HepG2 (cell line): ENCODE results near the gene KIAA0319L. TPM values are rescaled to one million over a fixed set of nuclear protein-coding genes. Genes with fewer than 3 reads are reported as not detected.

ENCODE experiments used
- ATAC-seq: fragments of 200-7000 bp; cut with Tn5 transposase; 3 replicates; pipeline ENCODE4 v1.9.1; 2020; ENCODE audit warnings: mild to moderate bottlenecking, moderate library complexity
- BruUV-seq: library from RNA; stranded (reverse); fragments of 400-500 nt; replicated peaks from 2 replicates; lab custom pipeline; 2021; lab: Mats Ljungman, UMichigan
- CTCF ChIA-PET: fragments of 300-600 bp; formaldehyde crosslinking; extraction: SDS; loops from one replicate; lab custom pipeline; 2021; ENCODE audit warnings: low total read pairs, inconsistent platforms, low intra/inter-chr PET ratio; lab: Yijun Ruan, JAX
- POLR2A ChIA-PET: fragments of 350-600 bp; sonication (Branson Sonifier 250); formaldehyde crosslinking; loops from one replicate; lab custom pipeline; 2020; ENCODE audit warnings: antibody characterized with exemption, inconsistent platforms; lab: Yijun Ruan, JAX
- DNase-seq: peaks from one replicate; pipeline ENCODE4 v3.0.0-alpha.2; 2015; ENCODE audit warnings: low spot score
- FAIRE-seq: peaks from 3 replicates; lab custom pipeline; 2011; peaks lifted over from hg19 to GRCh38; lab: Jason Lieb, UNC
- H2AFZ ChIP-seq: one replicate; pipeline ENCODE4 v1.6.1; 2011; ENCODE audit warnings: low read length, inconsistent platforms
- H3K27ac ChIP-seq: fragments of 300-600 bp; 3 replicates; pipeline ENCODE4 v1.8.0; 2011; ENCODE audit warnings: mixed run types, mild to moderate bottlenecking, mixed read lengths, low read length, inconsistent platforms; ENCODE audit not compliant: insufficient read depth; ENCODE audit errors: extremely low read length
- H3K27me3 ChIP-seq, 2 experiments: fragments of 200-600 bp in 1 of 2; 2 replicates in 1 of 2; 3 replicates in 1 of 2; pipeline versions ENCODE4 v1.6.0 to v1.8.0; 2011; ENCODE audit warnings: low read length in 2 of 2, mild to moderate bottlenecking in 2 of 2, moderate library complexity in 2 of 2, inconsistent platforms in 1 of 2; ENCODE audit not compliant: insufficient read depth in 2 of 2, control insufficient read depth in 1 of 2
- H3K36me3 ChIP-seq, 2 experiments: fragments of 200-600 bp in 1 of 2; replicated peaks in 1 of 2; 2 replicates in 1 of 2; 3 replicates in 1 of 2; pipeline versions ENCODE4 v1.5.1 to v1.8.0; 2011; ENCODE audit warnings: low read length in 2 of 2, inconsistent platforms in 1 of 2; ENCODE audit not compliant: insufficient read depth in 2 of 2, control insufficient read depth in 1 of 2
- H3K4me1 ChIP-seq: 2 replicates; pipeline ENCODE4 v1.5.1; 2012; ENCODE audit warnings: low read length, inconsistent platforms; ENCODE audit not compliant: insufficient read depth
- H3K4me2 ChIP-seq: 2 replicates; pipeline ENCODE4 v1.6.0; 2011; ENCODE audit warnings: low read depth, low read length, inconsistent platforms
- H3K4me3 ChIP-seq, 3 experiments: fragments of 200-600 bp in 1 of 3; sonication (generic), shearing (Covaris generic) in 1 of 3; replicated peaks in 1 of 3; 2 replicates each; pipeline ENCODE4 v1.5.1; 2011 to 2016; ENCODE audit warnings: low read length in 3 of 3, inconsistent platforms in 2 of 3, low read depth in 2 of 3, mild to moderate bottlenecking in 2 of 3, control low read depth in 1 of 3, mixed read lengths in 1 of 3; ENCODE audit not compliant: insufficient read depth in 1 of 3
- H3K79me2 ChIP-seq: one replicate; pipeline ENCODE4 v1.6.1; 2011; ENCODE audit warnings: low read length, inconsistent platforms; ENCODE audit not compliant: insufficient read depth
- H3K9ac ChIP-seq: 2 replicates; pipeline ENCODE4 v1.6.0; 2011; ENCODE audit warnings: mild to moderate bottlenecking, low read depth, low read length, inconsistent platforms; ENCODE audit not compliant: insufficient read depth
- H3K9me3 ChIP-seq: 2 replicates; pipeline ENCODE4 v1.5.1; 2012; ENCODE audit warnings: mild to moderate bottlenecking, low read length
- H4K20me1 ChIP-seq: 2 replicates; pipeline ENCODE4 v1.6.0; 2011; ENCODE audit warnings: inconsistent platforms, mild to moderate bottlenecking, low read length, moderate library complexity; ENCODE audit not compliant: insufficient read depth
- ARNT ChIP-seq: fragments of 450-650 bp; IDR thresholded peaks from 2 replicates; pipeline ENCODE4 v1.6.1; 2017
- CREB1 ChIP-seq, 2 experiments: fragments of 450-650 bp in 1 of 2; IDR thresholded peaks; 2 replicates each; pipeline ENCODE4 v1.6.1; 2016 to 2017; ENCODE audit warnings: control low read depth in 1 of 2, mild to moderate bottlenecking in 1 of 2, missing compliant biosample characterization in 1 of 2, missing genetic modification characterization in 1 of 2
- HNRNPL ChIP-seq: fragments of 200-400 bp; formaldehyde crosslinking; IDR thresholded peaks from 2 replicates; pipeline ENCODE4 v1.6.1; 2017; ENCODE audit warnings: mild to moderate bottlenecking, low read depth, low read length
- IKZF4 ChIP-seq: sonication (generic); formaldehyde crosslinking; IDR thresholded peaks from 2 replicates; pipeline ENCODE4 v1.5.1; 2020; ENCODE audit warnings: borderline replicate concordance, mild to moderate bottlenecking, low read depth, missing genetic modification reagents; ENCODE audit errors: not compliant biosample characterization
- KDM1A ChIP-seq: IDR thresholded peaks from 2 replicates; pipeline ENCODE4 v1.6.1; 2016; ENCODE audit warnings: missing compliant biosample characterization
- KLF9 ChIP-seq: IDR thresholded peaks from 2 replicates; pipeline ENCODE4 v1.6.1; 2016; ENCODE audit warnings: low read depth
- RFXAP ChIP-seq: sonication (generic); formaldehyde crosslinking; IDR thresholded peaks from 2 replicates; pipeline ENCODE4 v1.4.0; 2020; ENCODE audit warnings: missing genetic modification reagents, borderline replicate concordance
- SNAPC4 ChIP-seq: sonication (generic); formaldehyde crosslinking; IDR thresholded peaks from 2 replicates; pipeline ENCODE4 v1.4.0; 2020; ENCODE audit warnings: mild to moderate bottlenecking, missing genetic modification reagents
- TARDBP ChIP-seq: sonication (generic); formaldehyde crosslinking; IDR thresholded peaks from 2 replicates; pipeline ENCODE4 v1.8.0; 2022; ENCODE audit warnings: mild to moderate bottlenecking, missing genetic modification reagents
- THAP8 ChIP-seq: sonication (generic); formaldehyde crosslinking; IDR thresholded peaks from 2 replicates; pipeline ENCODE4 v1.5.1; 2020; ENCODE audit warnings: missing genetic modification reagents, mild to moderate bottlenecking, borderline replicate concordance
- ZNF713 ChIP-seq: sonication (generic); formaldehyde crosslinking; IDR thresholded peaks from 2 replicates; pipeline ENCODE4 v1.4.0; 2020; ENCODE audit warnings: mild to moderate bottlenecking, missing genetic modification reagents
- WGBS: methylation state at CpG from one replicate; pipeline ENCODE4 v1.1.6; 2017; ENCODE audit warnings: low lambda C conversion rate; 5-methylcytosine and 5-hydroxymethylcytosine counted together
- in situ Hi-C: cut with HindIII; loops from 2 replicates; pipeline ENCODE4 v1.10.0; 2017; ENCODE audit warnings: low pct_unique_long_range_greater_than_20kb; ENCODE audit not compliant: extremely low pct_ligation_motif_present
- intact Hi-C: fragments of 100-400 bp; cut with micrococcal nuclease; formaldehyde crosslinking; loops from one replicate; pipeline ENCODE4 v1.10.0; 2022; ENCODE audit not compliant: unreplicated experiment
- polyA plus RNA-seq, 8 experiments: library from polyadenylated mRNA; depleted of rRNA in 3 of 8; stranded (reverse) in 7 of 8; unstranded in 1 of 8; fragments of >200 nt; fragmentation: Illumina TruSeq in 4 of 8; extraction: Trizol in 4 of 8; gene quantifications; 2 replicates each; pipeline versions ENCODE4 v1.2.1 to v1.2.3, GENCODE V29; 2011 to 2016; ENCODE audit warnings: low read depth in 4 of 8, missing spikeins in 1 of 8, mixed read lengths in 1 of 8; ENCODE audit not compliant: insufficient read depth in 1 of 8
- total RNA-seq, 5 experiments: library from RNA; depleted of rRNA; stranded (reverse); fragments of >200 nt; fragmentation: Illumina TruSeq; extraction: Trizol; gene quantifications; 2 replicates each; pipeline ENCODE4 v1.2.3, GENCODE V29; 2016; ENCODE audit warnings: low read depth in 1 of 5
- TF ChIP-seq, protein P1 (sequence below): sonication (generic); formaldehyde crosslinking; IDR thresholded peaks from 2 replicates; pipeline ENCODE4 v1.8.1; 2023; ENCODE audit warnings: mild to moderate bottlenecking, inconsistent platforms, moderate library complexity, missing genetic modification reagents, borderline replicate concordance

KIAA0319L gene
- total and polyA plus RNA-seq, 2 of the 13 experiments (the other 11 are each of a cell fraction or from before 2014, with no cell fraction given), result 33.4 to 82.6 TPM

GRCh38 chr1:35502242-35502641 lies 55.0 kb downstream of the KIAA0319L start:
- CTCF ChIA-PET, result no interaction called here
- H4K20me1 ChIP-seq, result no peaks in the 10 kb centered on the region
- intact Hi-C loops (no loop called here), in situ Hi-C loops (no loop called here)
- H2AFZ ChIP-seq, result no peak overlapping the region
- H3K9ac ChIP-seq, result no peak overlapping the region
- H3K36me3 ChIP-seq, result peaks cover 11 to 27% of the 10 kb centered on the region in 2 experiments; a peak in 4 of 5 replicates
- ATAC-seq (no peak), FAIRE-seq (no peak), DNase-seq (no peak)
- POLR2A ChIA-PET, result no interaction called here
- TF ChIP-seq, protein P1, sequence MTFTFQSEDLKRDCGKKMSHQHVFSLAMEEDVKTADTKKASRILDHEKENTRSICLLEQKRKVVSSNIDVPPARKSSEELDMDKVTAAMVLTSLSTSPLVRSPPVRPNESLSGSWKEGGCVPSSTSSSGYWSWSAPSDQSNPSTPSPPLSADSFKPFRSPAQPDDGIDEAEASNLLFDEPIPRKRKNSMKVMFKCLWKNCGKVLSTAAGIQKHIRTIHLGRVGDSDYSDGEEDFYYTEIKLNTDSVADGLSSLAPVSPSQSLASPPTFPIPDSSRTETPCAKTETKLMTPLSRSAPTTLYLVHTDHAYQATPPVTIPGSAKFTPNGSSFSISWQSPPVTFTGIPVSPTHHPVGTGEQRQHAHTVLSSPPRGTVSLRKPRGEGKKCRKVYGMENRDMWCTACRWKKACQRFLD (CRISPR knock-in tag), result no peak
- peak; percentile 85 for TF ChIP-seq CREB1 (IDR thresholded peaks at IDR 0.05)
- no peak for TF ChIP-seq CREB1 (CRISPR knock-in tag; IDR thresholded peaks at IDR 0.05)
- no peak overlapping the region for H3K4me3 ChIP-seq
- BruUV-seq, result no TSS peak
- no peaks in the 10 kb centered on the region for H3K4me1 ChIP-seq
- no peaks in the 10 kb centered on the region for H3K27me3 ChIP-seq
- no peaks in the 10 kb centered on the region for H3K79me2 ChIP-seq
- no peaks in the 10 kb centered on the region for H3K9me3 ChIP-seq
- H3K4me2 ChIP-seq, result no peak overlapping the region
- H3K27ac ChIP-seq, result no peak overlapping the region
- WGBS, result 98% methylated on average over 2 of the region's 2 CpGs

- Histone ChIP-seq H3K27me3 (no peaks in the 10 kb centered on the region), H3K79me2 (no peaks in the 10 kb centered on the region), H3K9ac (no peak overlapping the region), H3K4me1 (no peaks in the 10 kb centered on the region), H3K36me3 (peaks cover 2 to 9% of the 10 kb centered on the region in 2 experiments; a peak in 3 of 5 replicates), H2AFZ (no peak overlapping the region), H4K20me1 (no peaks in the 10 kb centered on the region), H3K4me2 (no peak overlapping the region), H3K9me3 (no peaks in the 10 kb centered on the region), H3K4me3 (no peak overlapping the region), H3K27ac (no peak overlapping the region)
- no peak for DNase-seq
- 97% methylated on average over 2 of the region's 2 CpGs for WGBS
- ChIA-PET CTCF (no interaction called here), POLR2A (no interaction called here)
- in situ Hi-C loops (no loop called here), intact Hi-C loops (no loop called here)
- no TSS peak for BruUV-seq
- ATAC-seq, result no peak
- FAIRE-seq, result no peak
- TF ChIP-seq THAP8 (CRISPR knock-in tag), result no peak
- no peak for TF ChIP-seq SNAPC4
- TF ChIP-seq TARDBP, result no peak
- TF ChIP-seq ZNF713 (CRISPR knock-in tag), result no peak
- TF ChIP-seq ARNT, result no peak
- no peak for TF ChIP-seq HNRNPL
- no peak for TF ChIP-seq KLF9
- TF ChIP-seq IKZF4, result no peak
- TF ChIP-seq RFXAP (CRISPR knock-in tag), result no peak
- no peak for TF ChIP-seq KDM1A (CRISPR knock-in tag)
Measured at GRCh38 chr1:35500439-35500838, 56.8 kb downstream of the KIAA0319L start.
